ENCODE results near the gene CETP.
"Not testable (repeated sequence)": the region's sequence is repeated elsewhere in the genome, so short reads cannot be mapped to it uniquely, and the experiment has no call there.

Gene CETP

GRCh38 chr16:56934599-56935145 lies 27.1 kb upstream of the CETP start:
- DNase-seq = not testable (repeated sequence)

DNA sequence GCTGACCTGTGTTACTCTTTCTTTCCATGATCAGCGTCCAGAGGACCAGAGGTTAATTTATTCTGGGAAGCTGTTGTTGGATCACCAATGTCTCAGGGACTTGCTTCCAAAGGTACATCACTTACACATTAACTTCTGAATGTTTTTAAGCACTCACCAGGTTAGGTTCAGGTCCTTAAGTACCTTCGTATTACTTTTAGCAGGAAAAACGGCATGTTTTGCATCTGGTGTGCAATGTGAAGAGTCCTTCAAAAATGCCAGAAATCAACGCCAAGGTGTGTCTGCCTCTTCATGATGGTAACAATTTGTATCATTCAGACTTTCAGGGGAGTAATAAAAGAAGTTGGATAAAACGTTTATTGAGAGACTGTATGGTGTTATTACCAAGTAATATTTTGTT lies 26.5 kb upstream of the CETP start:
- no peak for DNase-seq

- DNase-seq = no peak
Measured at GRCh38 chr16:56936491-56936890, 25.3 kb upstream of the CETP start.

DNA sequence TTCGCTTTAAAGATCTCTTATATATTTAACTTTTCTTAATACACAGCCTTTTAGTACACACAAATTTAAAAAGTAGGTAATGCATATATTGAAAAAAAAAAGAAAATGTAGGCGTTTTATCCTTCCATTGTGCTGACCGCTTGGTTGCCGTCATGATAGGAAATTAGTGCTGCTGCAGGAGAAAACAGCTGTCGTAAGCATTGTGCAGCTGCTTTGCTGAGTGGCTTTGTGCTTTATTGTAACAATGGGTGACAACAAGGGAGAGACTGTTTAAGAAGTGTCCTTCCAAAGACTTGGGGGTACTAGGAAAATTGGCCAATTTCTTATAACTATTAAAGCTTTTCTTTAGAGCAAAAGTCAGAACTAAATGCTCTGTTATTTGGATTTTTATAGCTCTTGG lies 24.8 kb upstream of the CETP start:
- DNase-seq = no peak

DNA sequence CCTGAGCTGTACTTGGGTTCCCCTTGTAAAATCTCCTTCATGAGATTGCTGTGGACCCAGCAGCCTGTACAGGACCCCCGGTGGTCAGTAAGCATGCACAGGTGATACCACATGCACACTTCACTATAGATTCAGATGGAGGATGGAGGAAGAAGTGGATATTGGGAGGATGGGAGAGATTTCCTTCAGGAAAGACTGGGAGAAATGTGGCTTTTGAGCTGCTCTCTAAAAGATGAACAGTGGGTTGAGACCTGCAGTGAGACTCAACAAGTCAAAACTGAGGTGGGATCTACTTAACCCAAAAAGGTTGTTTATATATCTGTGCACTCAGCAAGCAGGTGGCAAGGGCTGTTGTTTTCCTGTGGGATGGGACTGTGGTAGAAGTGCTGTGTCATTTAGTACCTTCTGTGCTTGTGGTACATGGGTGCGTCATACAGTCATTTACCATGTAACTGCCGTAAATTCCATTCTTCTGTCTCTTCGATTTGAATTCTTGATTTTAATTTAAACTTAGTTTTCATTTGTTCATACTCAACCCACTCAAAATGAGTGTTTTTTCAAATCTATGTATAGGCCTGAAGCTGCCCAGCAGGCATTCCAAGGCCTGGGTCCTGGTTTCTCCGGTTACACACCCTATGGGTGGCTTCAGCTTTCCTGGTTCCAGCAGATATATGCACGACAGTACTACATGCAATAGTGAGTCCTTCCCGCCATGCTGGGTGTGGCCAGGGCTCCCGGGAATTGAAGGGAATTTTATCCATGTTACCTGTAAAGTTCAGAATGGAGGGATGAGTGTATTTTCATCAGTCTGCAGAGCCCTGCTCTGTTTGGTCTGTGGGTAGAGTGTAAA lies 22.9 kb upstream of the CETP start:
- DNase-seq = no peak

GRCh38 chr16:56939801-56940200 lies 21.9 kb upstream of the CETP start:
- peak; percentile 15 for DNase-seq

GRCh38 chr16:56941092-56941491 lies 20.7 kb upstream of the CETP start:
- DNase-seq = no peak

GRCh38 chr16:56941856-56942331 lies 19.9 kb upstream of the CETP start:
- no peak for DNase-seq

DNA sequence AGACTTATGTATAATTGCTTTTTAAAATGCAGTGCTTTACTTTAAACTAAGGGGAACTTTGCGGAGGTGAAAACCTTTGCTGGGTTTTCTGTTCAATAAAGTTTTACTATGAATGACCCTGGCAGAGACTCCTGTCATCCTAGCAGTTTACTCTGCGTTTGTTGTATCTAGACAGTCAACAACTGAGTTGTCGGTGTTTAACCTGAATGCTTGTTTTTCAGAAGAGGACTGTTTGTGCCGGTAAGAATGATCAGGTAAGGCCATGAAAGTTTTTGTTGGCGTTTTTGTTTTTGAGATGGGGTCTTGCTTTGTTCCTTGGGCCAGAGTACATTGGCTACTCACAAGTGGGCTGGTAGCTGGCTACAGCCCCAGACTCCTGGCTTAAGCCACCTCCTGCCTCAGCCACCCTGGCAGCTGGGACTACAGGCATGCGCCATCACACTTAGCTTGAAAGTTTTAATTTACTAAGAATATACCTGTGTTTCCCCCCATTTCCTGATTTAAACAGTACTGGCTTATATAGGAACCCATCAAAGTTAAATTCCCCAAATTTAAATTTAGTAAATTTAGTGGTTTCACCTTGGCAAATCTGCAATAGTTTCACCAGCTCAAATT lies 17.9 kb upstream of the CETP start:
- DNase-seq = no peak

DNA sequence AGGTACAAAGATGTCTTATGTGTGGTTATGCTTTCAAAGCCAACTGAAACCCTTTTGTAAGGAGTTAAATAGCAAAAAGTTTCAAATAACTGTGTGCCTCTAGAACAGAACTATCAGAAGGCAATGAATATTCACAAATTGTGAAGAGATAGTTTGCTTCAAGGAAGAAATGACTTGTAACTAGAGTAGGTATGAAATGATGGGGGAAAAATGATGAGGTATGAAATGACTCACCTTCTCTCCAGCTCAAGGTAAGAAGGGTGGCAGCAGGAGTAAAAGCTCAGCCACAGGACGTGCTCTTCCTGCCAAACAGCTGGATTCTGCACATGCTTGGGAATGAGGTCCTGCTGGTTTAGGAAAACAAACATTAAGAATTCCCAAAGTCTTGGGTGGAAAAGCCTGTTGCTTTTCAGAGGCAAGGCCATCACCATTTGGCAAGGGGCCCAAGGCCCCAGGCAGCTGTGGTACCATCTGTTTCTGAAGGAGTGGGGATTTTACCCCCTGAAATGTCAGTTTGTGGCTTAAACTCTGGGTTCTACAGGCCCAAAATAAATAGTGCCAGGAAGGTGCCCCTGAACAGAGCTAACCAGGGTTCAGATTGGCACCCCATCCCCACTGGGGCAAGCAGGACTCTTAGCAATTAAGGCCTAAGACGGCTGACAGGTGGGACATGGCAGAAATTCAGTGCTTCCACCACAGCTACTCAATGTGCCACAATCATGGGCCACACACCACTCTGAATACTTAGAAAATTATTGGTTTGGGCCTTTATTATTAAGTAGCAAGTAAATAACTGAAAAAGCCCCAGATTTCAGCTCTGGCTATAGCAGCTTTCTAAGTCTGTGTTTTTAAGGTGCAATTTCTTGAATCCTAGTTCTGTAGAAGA lies 16.6 kb upstream of the CETP start:
- no peak for DNase-seq

DNA sequence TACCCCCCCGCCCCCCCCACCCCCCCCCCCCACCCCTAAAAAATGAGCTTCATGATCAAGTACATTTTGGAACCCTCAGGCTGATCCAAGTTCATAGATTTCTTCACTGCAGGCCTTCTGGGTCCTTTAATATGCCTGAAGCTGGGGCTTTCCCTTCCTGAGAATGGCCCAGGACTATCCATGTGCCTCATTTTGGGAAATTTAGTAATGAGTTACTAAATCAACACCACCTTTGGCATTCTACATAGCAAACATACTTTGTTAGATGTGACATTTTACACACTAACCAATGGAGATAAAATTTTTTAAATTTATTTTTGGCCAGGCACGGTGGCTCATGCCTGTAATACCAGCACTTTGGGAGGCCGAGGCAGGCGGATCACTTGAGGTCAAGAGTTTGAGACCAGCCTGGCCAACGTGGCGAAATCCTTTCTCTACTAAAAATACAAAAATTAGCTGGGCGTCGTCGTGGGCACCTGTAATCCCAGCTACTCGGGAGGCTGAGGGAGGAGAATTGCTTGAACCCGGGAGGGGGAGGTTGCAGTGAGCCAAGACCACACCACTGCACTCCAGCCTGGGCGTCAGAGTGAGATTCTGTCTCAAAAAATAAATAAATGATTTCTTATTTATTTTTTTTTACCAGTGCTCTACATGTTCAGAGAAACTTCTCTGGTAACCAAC lies 15.8 kb upstream of the CETP start:
- DNase-seq = no peak

DNA sequence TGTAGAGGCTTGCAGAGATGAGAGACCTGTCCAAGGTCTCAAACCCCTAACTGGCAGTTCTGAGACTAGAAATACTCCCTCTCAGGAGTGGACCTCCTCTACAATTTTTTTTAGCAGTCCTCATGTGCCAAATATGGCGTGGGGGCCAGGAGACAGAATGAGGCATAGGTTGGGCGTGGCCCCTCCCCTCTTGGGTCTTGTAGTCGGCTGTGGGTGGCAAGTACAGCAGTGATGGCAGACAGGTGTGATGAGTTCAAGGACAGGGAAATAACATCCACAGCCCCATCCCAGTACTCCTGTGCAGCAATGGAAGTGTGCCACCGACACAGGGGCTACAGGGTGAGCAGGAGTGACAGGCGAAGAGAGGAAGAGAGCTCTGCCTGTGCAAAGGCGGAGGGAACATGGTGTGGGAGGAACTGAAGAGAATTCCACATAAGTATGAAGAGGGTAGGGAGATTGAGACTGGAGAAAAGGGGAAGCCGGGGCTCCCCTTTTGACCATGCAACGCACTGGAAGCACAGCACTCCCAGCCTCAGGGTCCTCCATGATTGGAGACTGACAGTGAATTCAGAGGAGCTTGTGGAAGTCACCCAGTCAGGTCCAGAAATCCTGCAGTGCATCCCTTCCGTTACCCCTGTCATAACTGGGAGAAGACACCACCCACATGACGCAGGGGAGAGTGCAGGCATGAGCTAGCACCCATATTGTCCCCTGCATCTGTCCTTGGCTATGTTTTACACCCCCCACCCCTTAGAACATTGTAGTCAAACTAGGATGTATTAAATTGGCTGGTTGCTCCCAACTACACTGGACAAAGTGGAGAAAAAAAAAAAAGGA lies 14.8 kb upstream of the CETP start:
- DNase-seq = no peak

DNA sequence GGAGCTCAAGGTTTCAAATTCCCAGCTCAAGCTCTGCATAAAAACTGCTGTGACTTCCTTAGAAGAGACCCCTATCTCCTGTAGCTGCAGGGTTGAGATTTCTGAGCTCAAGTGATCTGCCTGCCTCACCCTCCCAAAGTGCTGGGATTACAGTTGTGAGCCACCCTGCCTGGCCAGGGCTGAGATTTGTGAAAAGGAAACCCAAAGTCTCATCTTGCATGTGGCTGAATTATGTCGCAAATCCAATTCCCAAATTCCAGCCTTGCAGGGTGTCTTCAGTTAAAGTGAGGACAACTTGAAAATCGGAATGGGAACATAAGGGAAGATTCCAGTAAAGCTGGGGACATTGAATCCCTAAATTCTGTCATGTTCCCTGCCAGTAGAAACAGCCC lies 14.2 kb upstream of the CETP start:
- DNase-seq = no peak

DNA sequence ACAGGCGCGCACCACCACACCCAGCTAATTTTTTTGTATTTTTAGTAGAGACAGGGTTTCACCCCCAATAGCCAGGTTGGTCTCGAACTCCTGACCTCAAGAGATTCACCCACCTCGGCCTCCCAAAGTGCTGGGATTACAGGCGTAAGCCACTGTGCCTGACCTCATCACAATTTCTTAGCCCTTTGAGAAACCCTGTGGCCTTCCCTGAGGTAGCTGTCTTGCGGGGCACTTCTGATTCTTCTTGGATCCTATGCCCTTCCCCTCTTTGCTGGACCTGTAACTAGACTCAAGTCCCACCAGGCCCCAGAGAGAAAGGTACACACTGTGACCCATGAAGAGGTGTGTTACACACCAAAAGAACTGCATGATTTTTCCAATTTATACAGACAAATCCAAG lies 13.5 kb upstream of the CETP start:
- no peak for DNase-seq

DNA sequence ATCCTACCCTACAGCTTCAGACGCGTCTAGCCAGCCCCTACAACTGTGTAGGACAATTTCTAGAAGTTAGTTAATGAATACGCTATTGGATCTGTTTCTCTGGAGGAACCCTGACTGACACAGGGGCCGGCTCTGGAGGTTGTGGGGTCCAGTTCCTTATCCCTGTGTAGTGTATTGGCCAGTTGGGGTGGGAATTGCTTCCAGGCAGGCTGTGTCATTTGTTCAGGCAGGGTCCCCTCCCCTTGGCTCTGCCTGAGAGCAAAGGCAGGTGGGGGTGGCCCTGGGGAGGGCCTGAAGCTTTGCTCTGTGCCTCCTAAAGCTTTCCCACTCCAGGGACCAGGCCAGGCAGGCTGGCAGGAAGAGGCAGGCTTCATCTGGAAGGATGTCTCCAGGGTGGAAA lies 11.7 kb upstream of the CETP start:
- no peak for DNase-seq

DNA sequence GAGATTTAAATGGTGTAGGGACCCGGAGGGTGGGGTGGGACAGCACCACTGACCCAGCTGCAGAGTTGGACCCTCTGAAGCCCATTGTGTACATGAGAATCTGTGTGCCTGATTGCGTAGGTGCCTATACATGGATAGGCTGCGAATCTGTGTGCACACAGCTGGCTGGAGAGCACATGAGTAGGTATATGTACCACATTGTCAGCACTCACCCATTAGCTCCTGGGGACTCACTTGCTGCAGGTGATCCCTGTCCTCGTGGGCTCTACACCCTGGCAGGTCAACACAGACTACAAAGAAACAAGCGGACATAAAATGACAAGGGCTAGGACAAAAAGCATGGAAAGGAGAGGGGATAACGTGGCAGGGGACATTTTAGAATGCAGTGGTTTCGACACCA lies 11.3 kb upstream of the CETP start:
- DNase-seq = no peak

GRCh38 chr16:56950881-56951771 lies 10.6 kb upstream of the CETP start:
- DNase-seq = peak; percentile 23

- no peak for DNase-seq
Measured at GRCh38 chr16:56953006-56953405, 8.7 kb upstream of the CETP start.

DNA sequence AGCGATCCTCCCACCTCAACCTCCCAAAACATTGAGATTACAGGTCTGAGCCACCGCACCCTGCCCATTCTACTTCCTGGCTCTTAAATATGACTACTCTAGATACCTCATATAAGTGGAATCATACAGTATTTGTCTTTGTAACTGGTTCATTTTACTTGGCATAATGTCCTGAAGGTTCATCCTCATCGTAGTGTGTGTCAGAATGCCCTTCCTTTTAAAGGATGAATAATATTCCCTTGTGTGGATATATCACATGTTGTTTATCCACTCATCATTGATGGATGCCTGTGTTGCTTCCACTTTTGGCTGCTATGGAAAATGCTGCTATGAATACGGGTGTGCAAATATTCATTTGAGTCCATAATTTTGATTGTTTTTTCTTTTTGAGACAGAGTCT lies 5.7 kb upstream of the CETP start:
- DNase-seq = no peak

- DNase-seq = no peak
Measured at GRCh38 chr16:56956756-56957155, 5.0 kb upstream of the CETP start.
